T-helper 2 cell treated with Interferon-gamma antibody and Interleukin-4, amounts not matched to agents 5 μg/mL and 100 μg/mL, for 36 hours (primary cell): Measurements from ENCODE around the gene STK17A.

Source experiments
- DNase-seq: peaks from one replicate; pipeline ENCODE4 v3.0.0; 2021; ENCODE audit warnings: low spot score
- H3K27ac Mint-ChIP-seq: one replicate; pipeline ENCODE4 v1.8.0; 2021; ENCODE audit warnings: mild to moderate bottlenecking, mixed read lengths
- H3K27me3 Mint-ChIP-seq: one replicate; pipeline ENCODE4 v1.8.0; 2021; ENCODE audit warnings: low read depth, mixed read lengths
- H3K36me3 Mint-ChIP-seq: one replicate; pipeline ENCODE4 v1.8.0; 2021; ENCODE audit warnings: low read depth, mixed read lengths
- H3K4me1 Mint-ChIP-seq: one replicate; pipeline ENCODE4 v1.8.0; 2021; ENCODE audit warnings: low read depth, mixed read lengths
- H3K4me3 Mint-ChIP-seq: one replicate; pipeline ENCODE4 v1.8.0; 2022; ENCODE audit warnings: mild to moderate bottlenecking, moderate library complexity, mixed read lengths
- H3K9me3 Mint-ChIP-seq: one replicate; pipeline ENCODE4 v1.8.0; 2021; ENCODE audit warnings: mixed read lengths

STK17A gene

DNA sequence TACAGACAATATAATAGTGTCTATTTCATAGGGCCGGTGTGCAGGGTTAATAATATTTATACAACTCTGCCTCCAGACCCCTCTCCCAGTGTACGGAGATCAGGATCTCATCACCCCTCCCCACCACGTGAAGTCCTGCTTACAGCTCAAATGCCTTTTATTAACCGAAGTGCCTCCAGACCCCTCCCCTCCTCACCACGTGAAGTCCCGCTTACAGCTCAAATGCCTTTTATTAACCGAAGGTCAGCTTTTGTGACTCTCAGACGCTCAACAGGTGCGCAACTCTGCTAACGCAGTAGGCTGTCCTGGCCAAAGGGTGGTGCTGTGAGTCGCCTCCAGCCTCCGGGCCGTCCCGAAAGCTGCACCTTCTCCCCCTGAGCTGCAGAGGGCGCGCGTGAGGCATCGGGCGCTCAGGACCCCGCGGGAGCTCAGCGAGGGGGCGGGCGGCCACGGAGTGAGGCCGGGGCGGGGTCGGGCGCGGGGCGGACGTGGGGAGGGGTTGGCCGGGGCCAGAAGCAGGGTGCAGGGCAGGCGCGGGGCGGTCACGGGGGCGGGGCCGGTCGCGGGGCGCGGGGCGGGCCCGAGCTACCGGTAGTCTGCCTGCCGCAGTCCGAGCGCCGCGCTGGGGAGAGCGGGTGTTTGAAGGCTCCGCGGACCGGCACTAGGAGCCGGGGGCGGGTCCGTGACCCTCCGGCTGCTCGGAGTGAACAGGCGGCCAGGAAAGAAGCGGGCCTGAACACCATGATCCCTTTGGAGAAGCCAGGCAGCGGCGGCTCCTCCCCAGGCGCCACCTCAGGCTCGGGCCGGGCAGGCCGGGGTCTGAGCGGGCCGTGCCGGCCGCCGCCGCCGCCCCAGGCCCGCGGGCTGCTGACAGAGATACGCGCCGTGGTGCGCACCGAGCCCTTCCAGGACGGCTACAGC lies at the start of gene STK17A:
STK17A (plus strand) TSS at position 606 of the 921 bp plus-strand sequence; CDS start at position 742, 136 bp downstream.
- Mint-ChIP-seq H3K4me1 (peaks cover 28% of the 10 kb centered on the region), H3K27me3 (peaks cover 23% of the 10 kb centered on the region), H3K36me3 (peaks cover 11% of the 10 kb centered on the region), H3K9me3 (no peaks in the 10 kb centered on the region), H3K27ac (peak within 1 kb of the TSS; percentile 99), H3K4me3 (peak within 1 kb of the TSS; percentile 98)
- DNase-seq = peak; percentile 93

DNA sequence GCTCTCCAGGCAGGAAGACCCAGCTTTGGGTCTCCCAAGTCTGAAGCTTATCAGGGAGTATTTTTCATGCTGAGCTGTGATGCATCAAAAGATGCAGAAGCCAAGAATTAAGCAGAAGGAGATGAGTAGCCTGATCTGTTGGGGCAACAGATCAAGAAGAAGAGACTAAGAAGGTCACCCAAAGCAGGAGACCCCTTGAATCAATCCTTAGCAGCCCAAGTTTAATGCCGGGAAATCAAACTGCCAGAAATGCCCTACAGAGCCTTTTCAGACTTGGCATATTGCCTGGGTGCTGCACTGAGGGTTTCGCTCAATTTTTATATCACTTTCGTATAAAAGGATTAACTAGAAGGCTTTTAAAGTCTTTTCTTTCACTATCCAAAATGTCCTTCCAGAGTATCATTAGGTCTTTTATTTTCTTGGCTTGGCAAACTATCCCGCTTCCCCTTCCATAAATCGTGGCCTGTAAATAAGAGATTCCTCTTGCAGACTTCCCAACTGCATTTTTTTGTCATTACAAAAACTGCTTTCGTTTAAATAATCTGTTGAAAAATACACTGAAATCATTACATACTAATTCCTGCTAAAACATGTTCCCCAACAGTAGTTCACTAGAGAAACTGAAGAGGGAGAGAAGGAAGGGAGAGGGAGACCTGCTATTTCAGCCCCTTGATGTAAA lies 49.0 kb upstream of the STK17A start:
- Mint-ChIP-seq H3K27ac (no peak overlapping the region), H3K27me3 (peaks cover 8% of the 10 kb centered on the region), H3K4me1 (no peaks in the 10 kb centered on the region), H3K9me3 (no peaks in the 10 kb centered on the region), H3K4me3 (no peak overlapping the region), H3K36me3 (no peaks in the 10 kb centered on the region)
- DNase-seq = no peak

DNA sequence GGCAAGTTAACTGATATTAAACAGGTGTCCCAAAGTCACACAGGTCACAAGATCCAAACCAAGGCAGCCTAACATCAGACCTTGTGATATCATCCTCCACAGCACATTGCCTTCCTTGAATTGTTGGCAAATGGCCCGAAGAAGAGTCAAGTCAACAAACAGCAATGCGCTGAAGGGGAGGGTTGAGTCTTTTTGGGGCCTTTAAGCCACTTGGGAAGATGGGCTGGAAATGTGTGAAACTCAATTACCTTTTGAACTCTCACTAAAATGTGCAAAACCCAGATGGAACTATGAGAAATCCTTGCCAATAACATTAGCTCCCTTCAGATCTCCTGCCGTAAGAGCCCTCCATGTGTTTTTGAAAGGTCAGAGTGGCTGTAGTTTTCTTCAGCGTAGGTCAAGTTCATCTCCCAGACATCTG lies 47.9 kb upstream of the STK17A start:
- Mint-ChIP-seq H3K27me3 (no peaks in the 10 kb centered on the region), H3K4me1 (no peaks in the 10 kb centered on the region), H3K36me3 (no peaks in the 10 kb centered on the region), H3K4me3 (no peak overlapping the region), H3K9me3 (no peaks in the 10 kb centered on the region), H3K27ac (no peak overlapping the region)
- DNase-seq = no peak

DNA sequence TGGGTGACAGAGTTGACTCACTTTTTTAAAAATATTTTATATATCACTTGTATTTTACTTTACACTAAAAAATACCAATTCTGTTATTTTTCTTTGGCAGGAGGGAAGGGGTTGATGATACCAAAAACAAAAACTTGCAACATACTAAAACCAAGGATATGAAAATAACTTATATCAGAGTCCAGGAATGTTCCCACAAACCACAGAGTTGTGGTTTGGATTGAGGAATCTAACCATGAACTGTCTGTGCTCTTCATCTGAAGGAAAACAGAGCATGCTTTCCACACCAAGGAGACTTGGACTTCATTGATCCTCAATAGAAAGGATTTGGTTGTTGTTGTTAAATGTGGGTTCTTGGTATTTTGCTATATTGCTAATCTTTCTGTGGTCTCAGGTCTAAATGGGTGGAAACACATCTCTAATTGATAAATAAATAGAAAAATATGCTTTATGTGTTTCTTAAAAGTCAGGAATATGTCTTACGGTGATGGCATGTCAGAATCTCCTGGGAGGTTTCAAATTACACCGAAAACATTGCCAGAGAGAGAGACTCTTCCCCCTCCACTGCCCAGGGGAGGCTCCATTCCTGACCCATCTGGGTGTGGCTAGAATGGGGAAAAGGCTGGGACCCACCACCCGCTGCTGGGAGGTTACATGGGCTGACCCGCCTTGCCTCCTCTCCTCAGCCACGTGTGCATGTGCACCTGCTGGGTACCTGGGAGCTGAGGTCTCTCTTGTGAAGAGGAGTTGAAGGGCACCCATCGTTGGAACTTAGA lies 46.9 kb upstream of the STK17A start:
- no peak overlapping the region for H3K4me3 Mint-ChIP-seq
- no peak for DNase-seq
- no peak overlapping the region for H3K27ac Mint-ChIP-seq
- no peaks in the 10 kb centered on the region for H3K36me3 Mint-ChIP-seq
- no peaks in the 10 kb centered on the region for H3K4me1 Mint-ChIP-seq
- no peaks in the 10 kb centered on the region for H3K9me3 Mint-ChIP-seq
- peaks cover under 1% of the 10 kb centered on the region for H3K27me3 Mint-ChIP-seq

DNA sequence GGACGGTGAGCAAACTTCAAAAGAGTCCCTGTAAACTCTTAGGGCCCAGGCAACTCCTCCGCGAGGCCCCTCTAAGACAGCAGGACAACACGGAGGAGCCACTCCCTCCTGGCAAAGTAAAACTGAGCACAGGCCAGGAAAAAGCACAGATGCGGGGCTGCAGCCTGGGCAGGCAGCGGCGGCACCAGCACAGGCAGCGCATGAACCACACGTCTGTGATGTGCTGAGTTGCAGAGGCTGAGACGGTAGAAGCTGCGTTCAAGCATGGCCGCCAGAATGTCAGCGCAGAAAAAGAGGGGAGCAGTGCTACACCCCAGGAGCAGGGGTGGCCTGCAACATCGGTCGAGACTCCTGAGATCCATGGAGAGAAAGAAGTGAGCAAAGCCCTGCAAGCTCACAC lies 46.1 kb upstream of the STK17A start:
- no peak for DNase-seq
- no peaks in the 10 kb centered on the region for H3K4me1 Mint-ChIP-seq
- H3K27ac Mint-ChIP-seq = no peak overlapping the region
- no peaks in the 10 kb centered on the region for H3K9me3 Mint-ChIP-seq
- H3K36me3 Mint-ChIP-seq = no peaks in the 10 kb centered on the region
- no peak overlapping the region for H3K4me3 Mint-ChIP-seq
- peaks cover 3% of the 10 kb centered on the region for H3K27me3 Mint-ChIP-seq

DNA sequence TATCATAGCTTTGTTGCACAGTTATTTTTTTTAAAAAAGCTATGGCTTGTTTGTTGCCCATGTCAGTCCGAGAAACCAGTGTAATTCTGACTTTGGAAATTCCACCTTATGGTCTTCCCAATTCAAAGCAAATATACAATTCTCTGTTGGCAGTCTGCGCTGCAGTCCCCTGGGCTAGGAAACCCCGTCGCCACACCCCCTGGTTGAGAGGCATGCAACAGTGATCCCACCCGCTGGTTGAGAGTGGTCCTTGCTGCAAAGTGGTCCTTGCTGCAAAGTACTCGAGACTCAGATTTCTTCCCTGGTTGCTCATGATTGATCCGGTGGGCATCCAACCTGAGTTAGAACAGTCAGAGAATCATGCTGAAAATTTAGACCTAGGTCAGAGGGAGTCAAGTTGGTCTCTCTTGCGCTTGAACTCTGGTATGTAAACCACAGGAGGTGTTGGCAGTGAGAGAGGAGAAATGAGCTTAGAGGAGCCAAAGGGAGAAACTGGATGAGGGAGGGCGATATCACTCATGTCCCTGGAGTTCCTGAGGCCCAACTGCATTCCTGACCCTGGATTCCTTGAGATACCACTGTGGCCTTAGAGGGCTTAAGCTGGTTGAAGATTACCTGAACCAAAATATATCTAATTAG lies 45.0 kb upstream of the STK17A start:
- DNase-seq = no peak
- no peak overlapping the region for H3K27ac Mint-ChIP-seq
- H3K27me3 Mint-ChIP-seq = peaks cover 10% of the 10 kb centered on the region
- H3K4me1 Mint-ChIP-seq = no peaks in the 10 kb centered on the region
- H3K36me3 Mint-ChIP-seq = no peaks in the 10 kb centered on the region
- H3K4me3 Mint-ChIP-seq = no peak overlapping the region
- H3K9me3 Mint-ChIP-seq = no peaks in the 10 kb centered on the region

DNA sequence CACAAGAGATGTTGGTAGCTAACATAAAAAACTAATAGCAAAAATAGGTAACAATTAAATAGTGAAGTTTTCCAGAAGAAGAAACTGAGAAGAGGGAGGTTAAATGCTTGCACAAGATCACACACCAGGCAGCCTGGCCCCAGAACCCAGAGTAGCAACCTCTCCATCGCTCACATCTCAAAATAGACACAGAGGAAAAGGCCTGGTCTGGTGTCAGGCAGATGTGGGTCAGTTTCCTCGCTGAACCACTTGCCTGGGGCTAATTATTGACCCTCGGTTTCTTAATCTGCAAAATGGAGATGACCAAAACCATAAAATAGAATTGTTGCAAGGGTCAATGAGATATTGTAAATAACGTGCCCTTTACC lies 44.5 kb upstream of the STK17A start:
- H3K36me3 Mint-ChIP-seq = no peaks in the 10 kb centered on the region
- H3K27me3 Mint-ChIP-seq = peaks cover 10% of the 10 kb centered on the region
- no peak overlapping the region for H3K27ac Mint-ChIP-seq
- DNase-seq = no peak
- no peaks in the 10 kb centered on the region for H3K4me1 Mint-ChIP-seq
- H3K9me3 Mint-ChIP-seq = no peaks in the 10 kb centered on the region
- no peak overlapping the region for H3K4me3 Mint-ChIP-seq

DNA sequence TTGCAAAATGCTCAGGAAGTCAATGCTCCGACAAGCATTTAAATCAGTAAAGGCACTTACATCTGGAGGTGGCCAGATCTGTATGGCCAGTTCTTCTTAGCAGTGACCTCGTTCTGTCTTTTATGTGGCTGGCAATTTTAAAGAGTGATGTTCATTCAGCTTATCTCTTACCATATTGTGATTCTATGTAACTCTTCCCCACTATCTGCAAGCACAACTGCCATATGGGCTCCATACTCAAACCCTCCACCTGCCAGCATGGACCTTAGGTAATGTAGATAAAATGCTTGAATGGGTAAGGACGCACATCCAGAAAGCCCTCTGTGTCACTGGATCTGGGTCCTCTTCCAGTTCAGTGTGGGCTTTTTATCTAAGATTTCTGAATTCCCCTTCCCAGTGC lies 42.4 kb upstream of the STK17A start:
- Mint-ChIP-seq H3K4me1 (no peaks in the 10 kb centered on the region), H3K36me3 (no peaks in the 10 kb centered on the region), H3K9me3 (no peaks in the 10 kb centered on the region), H3K4me3 (no peak overlapping the region), H3K27me3 (peaks cover 22% of the 10 kb centered on the region), H3K27ac (no peak overlapping the region)
- no peak for DNase-seq

DNA sequence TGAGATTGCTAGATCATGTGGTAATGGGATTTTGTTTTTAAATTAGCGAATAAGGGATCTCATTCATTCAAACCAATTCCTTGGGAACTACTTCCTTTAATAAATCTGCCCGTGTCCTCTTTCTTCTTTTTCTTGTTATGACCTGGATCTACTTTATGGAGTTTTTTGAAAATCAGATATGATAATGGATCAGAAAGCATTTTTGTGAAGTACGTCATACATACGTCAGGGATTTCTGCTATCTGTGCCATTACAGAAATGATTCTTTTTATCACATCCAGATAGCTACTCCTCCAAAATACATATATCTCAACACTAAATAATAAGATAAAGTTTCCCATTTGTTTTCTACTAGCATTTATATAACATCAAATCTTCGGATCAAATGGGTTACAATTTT lies 40.2 kb upstream of the STK17A start:
- Mint-ChIP-seq H3K36me3 (no peaks in the 10 kb centered on the region), H3K4me3 (no peak overlapping the region)

DNA sequence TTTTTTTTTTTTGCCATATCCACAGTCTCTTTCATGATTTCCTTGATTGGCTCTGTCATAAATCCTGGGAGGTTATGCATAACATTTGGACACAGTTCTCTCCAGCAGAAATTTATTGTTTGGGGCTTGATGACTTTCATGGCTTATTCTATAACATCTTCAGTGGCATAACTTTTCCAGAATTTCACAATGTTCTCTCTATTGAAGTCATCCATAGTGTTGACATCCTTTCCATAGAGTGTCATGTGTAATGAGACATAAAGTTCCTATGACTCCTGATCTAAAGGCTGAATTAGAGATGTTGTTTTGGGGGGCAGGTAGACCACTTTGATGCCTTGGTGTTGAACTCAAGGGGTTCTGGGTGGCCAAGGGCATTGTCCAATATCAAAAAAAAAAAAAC lies 36.7 kb upstream of the STK17A start:
- H3K36me3 Mint-ChIP-seq = no peaks in the 10 kb centered on the region
- no peaks in the 10 kb centered on the region for H3K9me3 Mint-ChIP-seq
- no peak overlapping the region for H3K4me3 Mint-ChIP-seq
- H3K4me1 Mint-ChIP-seq = no peaks in the 10 kb centered on the region
- peaks cover 44% of the 10 kb centered on the region for H3K27me3 Mint-ChIP-seq
- no peak for DNase-seq
- no peak overlapping the region for H3K27ac Mint-ChIP-seq

More for the DNA sequence above, 40.2 kb upstream of the STK17A start:
- Mint-ChIP-seq H3K4me1 (no peaks in the 10 kb centered on the region), H3K27ac (no peak overlapping the region), H3K9me3 (no peaks in the 10 kb centered on the region), H3K27me3 (peaks cover 39% of the 10 kb centered on the region)
- no peak for DNase-seq

DNA sequence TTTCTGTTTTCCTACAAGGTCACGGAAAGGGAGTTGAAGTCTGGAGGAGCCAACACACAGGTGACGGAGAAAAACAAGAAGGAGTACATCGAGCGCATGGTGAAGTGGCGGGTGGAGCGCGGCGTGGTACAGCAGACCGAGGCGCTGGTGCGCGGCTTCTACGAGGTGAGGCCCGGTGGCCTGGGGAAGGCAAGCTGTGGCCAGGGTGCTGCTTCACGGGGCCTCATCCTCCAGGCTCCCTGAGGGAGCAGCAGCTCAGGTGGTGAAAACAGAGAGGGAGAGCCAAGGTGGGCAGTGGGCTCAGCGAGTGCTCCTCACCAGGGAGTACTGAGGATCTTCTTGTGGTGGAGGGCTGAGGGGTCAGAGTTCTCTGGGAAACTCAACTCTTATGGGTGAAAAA lies 32.5 kb upstream of the STK17A start:
- peaks cover 26% of the 10 kb centered on the region for H3K27me3 Mint-ChIP-seq
- no peak overlapping the region for H3K4me3 Mint-ChIP-seq
- DNase-seq = no peak
- H3K27ac Mint-ChIP-seq = no peak overlapping the region
- peaks cover 15% of the 10 kb centered on the region for H3K4me1 Mint-ChIP-seq
- H3K9me3 Mint-ChIP-seq = no peaks in the 10 kb centered on the region
- no peaks in the 10 kb centered on the region for H3K36me3 Mint-ChIP-seq

DNA sequence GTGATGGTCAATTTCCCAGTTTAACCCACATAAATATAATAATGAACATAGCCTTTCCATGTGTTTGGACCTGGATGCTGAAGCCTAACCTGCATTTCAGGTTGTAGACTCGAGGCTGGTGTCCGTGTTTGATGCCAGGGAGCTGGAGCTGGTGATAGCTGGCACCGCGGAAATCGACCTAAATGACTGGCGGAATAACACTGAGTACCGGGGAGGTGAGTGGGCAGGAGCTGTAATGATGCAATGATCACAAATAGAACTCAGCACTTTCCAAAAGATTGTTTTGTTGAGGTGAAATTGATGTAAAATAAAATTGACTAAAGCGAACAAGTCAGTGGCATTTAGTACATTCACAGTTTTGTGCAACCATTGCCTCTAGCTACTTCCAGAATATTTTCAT lies 30.8 kb upstream of the STK17A start:
- peaks cover 15% of the 10 kb centered on the region for H3K27me3 Mint-ChIP-seq
- H3K4me1 Mint-ChIP-seq = peaks cover 15% of the 10 kb centered on the region
- DNase-seq = no peak
- H3K9me3 Mint-ChIP-seq = no peaks in the 10 kb centered on the region
- H3K36me3 Mint-ChIP-seq = no peaks in the 10 kb centered on the region
- no peak overlapping the region for H3K27ac Mint-ChIP-seq
- no peak overlapping the region for H3K4me3 Mint-ChIP-seq

DNA sequence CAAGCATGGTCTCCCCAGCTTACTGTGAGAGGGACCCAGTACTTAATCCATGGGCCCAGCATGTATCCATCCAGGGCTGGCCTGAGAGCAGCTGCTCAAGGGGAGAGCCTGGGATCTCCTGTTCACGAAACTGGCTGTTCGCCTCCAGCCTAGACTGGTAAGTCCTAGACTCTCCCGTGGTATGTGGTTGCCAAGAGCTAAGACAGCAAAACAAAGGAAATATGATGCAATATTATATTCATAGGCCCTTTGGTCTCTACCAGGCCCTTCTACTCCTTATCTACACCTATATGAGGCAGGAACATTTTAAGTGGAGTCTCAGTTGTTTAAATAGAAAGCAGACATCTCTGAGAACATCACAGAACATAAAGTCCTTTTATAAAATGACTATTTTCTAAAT lies 28.9 kb upstream of the STK17A start:
- Mint-ChIP-seq H3K4me3 (peak overlapping the region; percentile 14), H3K27me3 (peaks cover 25% of the 10 kb centered on the region), H3K27ac (no peak overlapping the region), H3K4me1 (peaks cover 15% of the 10 kb centered on the region), H3K36me3 (no peaks in the 10 kb centered on the region), H3K9me3 (no peaks in the 10 kb centered on the region)
- DNase-seq = no peak
